Chondrocyte (in vitro differentiated cells): ENCODE results near the gene C5. TPM values are rescaled to one million over a fixed set of nuclear protein-coding genes. Genes with fewer than 3 reads are reported as not detected.
"Not testable (repeated sequence)": the region's sequence is repeated elsewhere in the genome, so short reads cannot be mapped to it uniquely, and the experiment has no call there.

ENCODE experiments used
- DNase-seq: peaks from one replicate; pipeline ENCODE4 v3.0.0; 2021; ENCODE audit warnings: mixed read lengths, low spot score
- H3K27ac Mint-ChIP-seq: one replicate; pipeline ENCODE4 v1.8.0; 2021; ENCODE audit warnings: mild to moderate bottlenecking, moderate library complexity, mixed read lengths; ENCODE audit not compliant: unreplicated experiment
- H3K27me3 Mint-ChIP-seq: 2 replicates; pipeline ENCODE4 v1.8.0; 2021; ENCODE audit warnings: low read depth, mixed read lengths
- H3K36me3 Mint-ChIP-seq: 2 replicates; pipeline ENCODE4 v1.8.0; 2021; ENCODE audit warnings: low read depth, mixed read lengths
- H3K4me1 Mint-ChIP-seq: 2 replicates; pipeline ENCODE4 v1.8.0; 2021; ENCODE audit warnings: low read depth, mild to moderate bottlenecking, mixed read lengths
- H3K4me3 Mint-ChIP-seq: one replicate; pipeline ENCODE4 v1.8.0; 2021; ENCODE audit warnings: mild to moderate bottlenecking, moderate library complexity, mixed read lengths; ENCODE audit not compliant: unreplicated experiment
- H3K9me3 Mint-ChIP-seq: 2 replicates; pipeline ENCODE4 v1.8.0; 2021; ENCODE audit warnings: low read depth, mixed read lengths
- CTCF ChIP-seq: fragments of 200-600 bp; sonication (generic); IDR thresholded peaks from 2 replicates; pipeline ENCODE4 v1.5.0; 2021; ENCODE audit warnings: antibody characterized with exemption, mild to moderate bottlenecking, moderate library complexity
- total RNA-seq: library from RNA; stranded (reverse); gene quantifications from 3 replicates; pipeline ENCODE4 v1.2.1, GENCODE V29; 2021

Gene C5
- total RNA-seq, 1 donor from 2014 or later: 3.0 TPM

GRCh38 chr9:121048618-121049017 lies 1.5 kb downstream of the C5 start:
- no peak for DNase-seq
- Mint-ChIP-seq H3K27me3 (no peaks in the 10 kb centered on the region), H3K36me3 (no peaks in the 10 kb centered on the region), H3K4me3 (no peak overlapping the region), H3K4me1 (peaks cover 14% of the 10 kb centered on the region), H3K27ac (no peak overlapping the region), H3K9me3 (no peaks in the 10 kb centered on the region)
- TF ChIP-seq CTCF: no peak

- Mint-ChIP-seq H3K9me3 (no peaks in the 10 kb centered on the region), H3K27ac (no peak overlapping the region), H3K36me3 (no peaks in the 10 kb centered on the region), H3K4me1 (peaks cover 14% of the 10 kb centered on the region), H3K4me3 (no peak overlapping the region), H3K27me3 (no peaks in the 10 kb centered on the region)
- TF ChIP-seq CTCF: no peak
- DNase-seq: no peak
Observed at GRCh38 chr9:121048175-121048574, 1.9 kb downstream of the C5 start.

- Mint-ChIP-seq H3K4me3 (no peak overlapping the region), H3K36me3 (peaks cover 3% of the 10 kb centered on the region), H3K9me3 (peaks cover 5% of the 10 kb centered on the region), H3K27ac (no peak overlapping the region), H3K27me3 (no peaks in the 10 kb centered on the region), H3K4me1 (no peaks in the 10 kb centered on the region)
- DNase-seq: no peak
- TF ChIP-seq CTCF: no peak
Observed at GRCh38 chr9:121038804-121039203, 11.3 kb downstream of the C5 start.

GRCh38 chr9:121038362-121038761 lies 11.7 kb downstream of the C5 start:
- Mint-ChIP-seq H3K36me3 (peaks cover 3% of the 10 kb centered on the region), H3K27ac (no peak overlapping the region), H3K9me3 (peaks cover 5% of the 10 kb centered on the region), H3K4me3 (no peak overlapping the region), H3K4me1 (no peaks in the 10 kb centered on the region), H3K27me3 (no peaks in the 10 kb centered on the region)
- no peak for TF ChIP-seq CTCF
- no peak for DNase-seq

- H3K27me3 Mint-ChIP-seq, H3K36me3 Mint-ChIP-seq, H3K4me1 Mint-ChIP-seq, H3K4me3 Mint-ChIP-seq, DNase-seq, H3K9me3 Mint-ChIP-seq, H3K27ac Mint-ChIP-seq: not testable (repeated sequence)
Observed at GRCh38 chr9:121035717-121036116, 14.4 kb downstream of the C5 start.

- Mint-ChIP-seq H3K27ac (no peak overlapping the region), H3K4me1 (no peaks in the 10 kb centered on the region), H3K27me3 (no peaks in the 10 kb centered on the region), H3K36me3 (peaks cover 3% of the 10 kb centered on the region), H3K9me3 (peaks cover 5% of the 10 kb centered on the region), H3K4me3 (no peak overlapping the region)
- TF ChIP-seq CTCF: no peak
- DNase-seq: no peak
Observed at GRCh38 chr9:121034529-121034928, 15.5 kb downstream of the C5 start.
